Gastrocnemius medialis (tissue), 4 donors: ENCODE results near the gene SRP9. TPM values are rescaled to one million over a fixed set of nuclear protein-coding genes. Genes with fewer than 3 reads are reported as not detected.

Source experiments
- ATAC-seq, 2 donors: fragments of 150-250 bp; one replicate each; pipeline ENCODE4 v1.9.1; 2016
- DNase-seq, 2 donors: peaks; one replicate each; pipeline ENCODE4 v3.0.0-alpha.2; 2019
- H3K27ac ChIP-seq, 4 donors: fragments of 200-600 bp; sonication (generic); 1 replicate in 1 of 4; 2 replicates in 3 of 4; pipeline ENCODE4 v1.5.1; 2016 to 2018; ENCODE audit warnings: mild to moderate bottlenecking in 2 of 4, moderate library complexity in 1 of 4
- H3K27me3 ChIP-seq, 3 donors: fragments of 200-600 bp; sonication (generic) in 2 of 3; 1 replicate in 1 of 3; 2 replicates in 2 of 3; pipeline versions ENCODE4 v1.5.1 to v1.6.0; 2016 to 2019; ENCODE audit warnings: mild to moderate bottlenecking in 1 of 3, moderate library complexity in 1 of 3
- H3K36me3 ChIP-seq, 2 donors: fragments of 200-600 bp; sonication (generic) in 1 of 2; one replicate each; pipeline ENCODE4 v1.5.1; 2017 to 2018
- H3K4me1 ChIP-seq, 2 donors: fragments of 200-600 bp; sonication (generic) in 1 of 2; one replicate each; pipeline ENCODE4 v1.5.1; 2016 to 2017; ENCODE audit warnings: mild to moderate bottlenecking in 2 of 2
- H3K4me3 ChIP-seq, 4 donors: fragments of 200-600 bp; sonication (generic) in 3 of 4; 1 replicate in 1 of 4; 2 replicates in 3 of 4; pipeline ENCODE4 v1.5.1; 2016 to 2019; ENCODE audit warnings: mild to moderate bottlenecking in 2 of 4
- H3K9me3 ChIP-seq, 3 donors: fragments of 200-600 bp; sonication (generic) in 2 of 3; 1 replicate in 1 of 3; 2 replicates in 2 of 3; pipeline ENCODE4 v1.5.1; 2016 to 2019
- POLR2A ChIP-seq, 2 donors: fragments of 450-650 bp; IDR thresholded peaks; one replicate each; pipeline ENCODE4 v1.6.1; 2017; ENCODE audit warnings: antibody characterized with exemption in 2 of 2, mild to moderate bottlenecking in 2 of 2, moderate library complexity in 2 of 2
- in situ Hi-C, 4 donors: fragments of 200-750 bp; cut with MboI; loops; one replicate each; pipeline versions ENCODE4 v1.15.0 to v1.8.0; 2017; ENCODE audit warnings: low sequenced_read_pairs in 4 of 4
- intact Hi-C: fragments of 100-400 bp; cut with DNase I; formaldehyde crosslinking; loops from one replicate; pipeline ENCODE4 v1.15.1; 2023; ENCODE audit warnings: low total_unique reads
- total RNA-seq, 4 donors: library from RNA; depleted of rRNA; stranded (reverse); fragments of >200 nt; gene quantifications; one replicate each; pipeline versions ENCODE4 v1.1.0 to v1.2.3, GENCODE V29; 2016
- TF ChIP-seq, protein P1 (sequence below), 5 experiments: fragments of 450-650 bp in 3 of 5; fragments of 200-600 bp in 2 of 5; sonication (generic) in 2 of 5; IDR thresholded peaks in 4 of 5; conservative IDR thresholded peaks in 1 of 5; 1 replicate in 4 of 5; 2 replicates in 1 of 5; pipeline ENCODE4 v1.5.1; 2016 to 2019; ENCODE audit warnings: antibody characterized with exemption in 5 of 5, mild to moderate bottlenecking in 3 of 5, moderate library complexity in 3 of 5

SRP9 gene
- total RNA-seq, 4 donors from 2014 or later: 182 to 207 (median 198) TPM

DNA sequence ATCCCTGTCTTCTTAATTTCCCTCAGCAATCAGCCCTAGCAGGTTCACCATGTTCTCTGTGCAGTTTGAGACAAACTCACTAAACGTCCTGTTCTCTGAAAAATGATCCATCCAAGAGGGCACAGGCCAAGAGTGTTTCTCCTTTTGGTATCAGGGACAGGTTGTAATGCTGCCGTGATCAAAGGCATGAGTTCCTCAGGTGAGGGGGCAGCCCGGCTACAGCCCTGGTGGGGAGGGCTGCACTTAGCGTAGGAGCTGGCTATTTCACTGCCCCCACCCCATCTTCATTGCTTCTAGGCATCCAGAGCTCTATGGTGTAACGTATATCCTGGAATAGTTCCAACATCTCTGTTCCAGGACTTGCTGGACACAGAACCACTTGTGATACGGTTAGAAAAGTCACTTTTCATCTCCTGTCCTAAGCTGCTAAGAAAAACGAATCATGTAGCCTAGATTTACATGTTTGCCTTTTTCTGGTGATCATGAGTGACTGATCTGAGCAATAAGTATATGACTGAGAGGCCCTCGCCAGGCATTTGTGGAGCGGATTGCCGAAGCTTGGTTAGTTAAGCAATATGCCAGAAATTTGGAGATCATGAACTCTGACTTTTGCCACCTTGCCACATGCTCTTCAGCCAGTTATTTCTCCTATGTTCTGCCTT is 41.1 kb upstream of the SRP9 start:
- ATAC-seq: peak; percentile 22 to 59
- Histone ChIP-seq H3K27me3 (no peaks in the 10 kb centered on the region), H3K4me1 (peaks cover 14 to 21% of the 10 kb centered on the region in 2 donors), H3K36me3 (no peaks in the 10 kb centered on the region), H3K4me3 (peak overlapping the region in 1 of 4 donors; percentile 5), H3K27ac (peak overlapping the region; percentile 57 to 84 (median 74)), H3K9me3 (no peaks in the 10 kb centered on the region)
- in situ Hi-C loops (no loop called here), intact Hi-C loops (no loop called here)
- no peak for TF ChIP-seq POLR2A (IDR thresholded peaks at IDR 0.05)
- peak in 1 of 2 donors; percentile 16 for DNase-seq

DNA sequence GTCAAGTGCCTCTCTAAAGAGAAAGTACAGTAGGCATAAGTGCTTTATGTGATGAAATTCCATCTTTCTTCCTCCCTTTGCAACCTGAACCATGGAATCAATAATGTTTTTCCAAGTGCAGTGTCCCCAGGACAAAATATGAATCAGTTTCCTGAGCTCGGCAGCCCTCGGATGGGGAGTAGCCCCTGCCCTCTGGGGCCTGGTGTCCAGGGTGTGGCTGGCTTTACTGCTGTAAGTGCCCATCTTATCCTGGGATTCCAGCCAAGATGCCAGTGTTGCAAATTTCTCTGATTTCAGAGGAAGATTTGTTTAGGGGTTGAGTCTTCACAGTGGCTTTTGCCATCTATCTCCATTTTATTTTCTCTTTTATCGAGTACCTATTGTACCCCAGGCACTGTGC is 40.5 kb upstream of the SRP9 start:
- Histone ChIP-seq H3K4me1 (peaks cover 14 to 21% of the 10 kb centered on the region in 2 donors), H3K27me3 (no peaks in the 10 kb centered on the region), H3K27ac (peak overlapping the region in 2 of 4 donors; percentile 77 to 84), H3K36me3 (no peaks in the 10 kb centered on the region), H3K9me3 (no peaks in the 10 kb centered on the region), H3K4me3 (no peak overlapping the region)
- intact Hi-C loops (no loop called here), in situ Hi-C loops (no loop called here)
- ATAC-seq (no peak), DNase-seq (no peak)
- no peak for TF ChIP-seq POLR2A (IDR thresholded peaks at IDR 0.05)
- TF ChIP-seq, protein P1, sequence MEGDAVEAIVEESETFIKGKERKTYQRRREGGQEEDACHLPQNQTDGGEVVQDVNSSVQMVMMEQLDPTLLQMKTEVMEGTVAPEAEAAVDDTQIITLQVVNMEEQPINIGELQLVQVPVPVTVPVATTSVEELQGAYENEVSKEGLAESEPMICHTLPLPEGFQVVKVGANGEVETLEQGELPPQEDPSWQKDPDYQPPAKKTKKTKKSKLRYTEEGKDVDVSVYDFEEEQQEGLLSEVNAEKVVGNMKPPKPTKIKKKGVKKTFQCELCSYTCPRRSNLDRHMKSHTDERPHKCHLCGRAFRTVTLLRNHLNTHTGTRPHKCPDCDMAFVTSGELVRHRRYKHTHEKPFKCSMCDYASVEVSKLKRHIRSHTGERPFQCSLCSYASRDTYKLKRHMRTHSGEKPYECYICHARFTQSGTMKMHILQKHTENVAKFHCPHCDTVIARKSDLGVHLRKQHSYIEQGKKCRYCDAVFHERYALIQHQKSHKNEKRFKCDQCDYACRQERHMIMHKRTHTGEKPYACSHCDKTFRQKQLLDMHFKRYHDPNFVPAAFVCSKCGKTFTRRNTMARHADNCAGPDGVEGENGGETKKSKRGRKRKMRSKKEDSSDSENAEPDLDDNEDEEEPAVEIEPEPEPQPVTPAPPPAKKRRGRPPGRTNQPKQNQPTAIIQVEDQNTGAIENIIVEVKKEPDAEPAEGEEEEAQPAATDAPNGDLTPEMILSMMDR (IDR thresholded peaks at IDR 0.05 in 4 of 5, conservative IDR thresholded peaks at IDR 0.05 in 1 of 5): no peak

DNA sequence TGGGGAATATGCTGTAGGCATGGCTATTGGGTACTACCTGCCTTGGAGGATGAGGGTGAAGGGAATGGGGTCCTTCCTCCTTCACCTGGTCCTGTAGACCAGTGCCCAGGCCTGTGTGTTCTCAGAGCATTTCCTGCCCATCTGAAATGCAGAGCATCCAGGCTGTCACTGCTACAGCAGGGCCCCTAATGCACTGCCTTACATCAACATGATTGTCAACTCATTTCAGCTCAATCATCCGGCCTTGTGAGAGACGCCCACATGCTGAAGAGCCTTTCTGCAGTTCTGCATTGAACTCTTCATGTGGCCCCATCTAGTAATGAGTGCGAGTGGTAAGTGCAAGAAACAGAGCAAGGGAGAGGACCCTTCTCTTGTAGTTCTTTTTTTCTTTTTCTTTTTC is 39.8 kb upstream of the SRP9 start:
- peak overlapping the region in 1 of 4 donors; percentile 84 for H3K27ac ChIP-seq
- ATAC-seq (no peak), DNase-seq (no peak)
- in situ Hi-C loops: no loop called here
- H3K4me3 ChIP-seq: no peak overlapping the region
- TF ChIP-seq POLR2A (IDR thresholded peaks at IDR 0.05): no peak
- TF ChIP-seq, protein P1 (IDR thresholded peaks at IDR 0.05 in 4 of 5, conservative IDR thresholded peaks at IDR 0.05 in 1 of 5): no peak
- H3K36me3 ChIP-seq: no peaks in the 10 kb centered on the region
- intact Hi-C loops: no loop called here
- H3K4me1 ChIP-seq: peaks cover 14 to 21% of the 10 kb centered on the region in 2 donors
- no peaks in the 10 kb centered on the region for H3K27me3 ChIP-seq
- no peaks in the 10 kb centered on the region for H3K9me3 ChIP-seq

DNA sequence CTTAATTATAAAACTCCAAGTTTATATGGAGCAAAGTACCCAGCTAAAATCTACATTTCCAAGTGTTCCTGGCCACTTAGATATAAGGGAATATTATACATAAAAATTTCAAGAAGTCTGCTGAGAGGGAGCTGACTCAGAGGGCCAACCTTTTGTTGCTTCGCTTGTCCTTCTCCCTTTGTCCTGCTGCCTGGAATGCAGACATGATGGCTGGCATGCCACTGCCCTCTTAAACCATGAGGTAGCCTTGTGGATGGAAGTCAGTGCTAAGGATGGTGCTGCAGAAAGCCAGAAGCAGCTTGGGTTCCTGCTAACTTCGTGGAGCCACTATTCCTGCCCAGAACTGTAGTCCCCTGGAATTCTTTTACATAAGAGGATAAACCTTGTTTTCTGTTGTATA is 38.9 kb upstream of the SRP9 start:
- H3K27me3 ChIP-seq: no peaks in the 10 kb centered on the region
- H3K4me3 ChIP-seq: no peak overlapping the region
- no peaks in the 10 kb centered on the region for H3K9me3 ChIP-seq
- in situ Hi-C loops (no loop called here), intact Hi-C loops (no loop called here)
- H3K36me3 ChIP-seq: no peaks in the 10 kb centered on the region
- TF ChIP-seq, protein P1 (IDR thresholded peaks at IDR 0.05 in 4 of 5, conservative IDR thresholded peaks at IDR 0.05 in 1 of 5): no peak
- no peak for TF ChIP-seq POLR2A (IDR thresholded peaks at IDR 0.05)
- ATAC-seq: no peak
- no peak overlapping the region for H3K27ac ChIP-seq
- no peak for DNase-seq
- peaks cover 14 to 21% of the 10 kb centered on the region in 2 donors for H3K4me1 ChIP-seq

DNA sequence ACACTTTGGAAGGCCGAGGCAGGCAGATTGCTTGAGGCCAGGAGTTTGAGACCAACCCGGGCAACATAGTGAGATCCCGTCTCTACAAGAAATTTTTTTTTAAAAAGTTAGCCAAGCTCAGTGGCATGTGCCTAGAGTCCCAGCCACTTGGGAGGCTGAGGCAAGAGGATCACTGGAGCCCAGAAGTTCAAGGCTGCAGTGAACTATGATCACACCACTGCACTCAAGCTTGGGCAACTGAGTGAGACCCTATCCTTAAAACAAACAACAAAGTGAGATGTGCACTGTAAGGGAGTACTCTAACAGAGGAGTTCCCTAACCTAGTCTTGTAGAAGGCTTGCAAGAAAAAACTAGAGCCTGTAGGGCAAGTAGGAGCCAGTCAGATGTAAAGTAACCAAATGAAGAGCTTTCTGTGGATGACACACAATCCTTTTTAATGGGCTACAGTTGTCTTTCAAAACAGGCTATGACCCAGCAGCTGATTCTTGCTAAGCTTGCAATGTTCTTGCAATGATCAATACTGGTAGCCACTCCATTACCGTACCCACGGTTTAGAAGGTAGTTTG is 38.0 kb upstream of the SRP9 start:
- no peak for TF ChIP-seq POLR2A (IDR thresholded peaks at IDR 0.05)
- TF ChIP-seq, protein P1 (IDR thresholded peaks at IDR 0.05 in 4 of 5, conservative IDR thresholded peaks at IDR 0.05 in 1 of 5): no peak
- DNase-seq (no peak), ATAC-seq (no peak)
- H3K36me3 ChIP-seq: no peaks in the 10 kb centered on the region
- in situ Hi-C loops (no loop called here), intact Hi-C loops (no loop called here)
- no peak overlapping the region for H3K27ac ChIP-seq
- H3K4me3 ChIP-seq: no peak overlapping the region
- H3K9me3 ChIP-seq: no peaks in the 10 kb centered on the region
- no peaks in the 10 kb centered on the region for H3K27me3 ChIP-seq
- H3K4me1 ChIP-seq: peaks cover 14 to 21% of the 10 kb centered on the region in 2 donors
